Heart right ventricle (tissue), 16 donors: ENCODE data around the gene RPS6KA2. TPM values are rescaled to one million over a fixed set of nuclear protein-coding genes. Genes with fewer than 3 reads are reported as not detected.

ENCODE experiments used
- ATAC-seq, 8 donors: fragments of 200-7000 bp; cut with Tn5 transposase; one replicate each; pipeline ENCODE4 v1.9.1; 2020; ENCODE audit warnings: mild to moderate bottlenecking in 8 of 8, moderate library complexity in 8 of 8, moderate number of reproducible peaks in 1 of 8
- DNase-seq, 2 donors: peaks; one replicate each; pipeline ENCODE4 v3.0.0-alpha.2; 2020
- H3K27ac ChIP-seq, 10 donors: fragments of 200-600 bp; sonication (generic) in 2 of 10; one replicate each; pipeline versions ENCODE4 v1.5.0 to v1.8.0; 2020 to 2022; ENCODE audit warnings: mild to moderate bottlenecking in 3 of 10
- H3K27me3 ChIP-seq, 7 donors: fragments of 200-600 bp; one replicate each; pipeline ENCODE4 v1.8.0; 2021 to 2022; ENCODE audit warnings: mild to moderate bottlenecking in 2 of 7
- H3K36me3 ChIP-seq, 9 donors: fragments of 200-600 bp; sonication (generic) in 1 of 9; one replicate each; pipeline versions ENCODE4 v1.5.0 to v1.8.0; 2020 to 2022; ENCODE audit warnings: mild to moderate bottlenecking in 2 of 9
- H3K4me1 ChIP-seq, 9 donors: fragments of 200-600 bp; sonication (generic) in 1 of 9; one replicate each; pipeline versions ENCODE4 v1.5.0 to v1.8.0; 2020 to 2022; ENCODE audit warnings: mild to moderate bottlenecking in 4 of 9
- H3K4me3 ChIP-seq, 10 donors: fragments of 200-600 bp; sonication (generic) in 2 of 10; one replicate each; pipeline versions ENCODE4 v1.5.0 to v1.8.0; 2020 to 2022; ENCODE audit warnings: mild to moderate bottlenecking in 7 of 10, moderate library complexity in 2 of 10
- H3K9me3 ChIP-seq, 11 donors: fragments of 200-600 bp in 10 of 11; sonication (generic) in 2 of 11; one replicate each; pipeline versions ENCODE4 v1.5.0 to v1.8.0; 2013 to 2022; ENCODE audit warnings: mild to moderate bottlenecking in 2 of 11, control low read depth in 1 of 11, moderate library complexity in 1 of 11
- WGBS, 2 donors: extraction: QIAGEN DNeasy Blood & Tissue Kit; methylation state at CpG; one replicate each; pipeline ENCODE4 v1.1.7; 2013; ENCODE audit warnings: inconsistent platforms in 1 of 2; 5-methylcytosine and 5-hydroxymethylcytosine counted together
- intact Hi-C, 10 donors: fragments of 100-400 bp; cut with DNase I; formaldehyde crosslinking; loops; one replicate each; pipeline versions ENCODE4 v1.11.1 to v1.14.2; 2022
- polyA plus RNA-seq, 2 donors: library from polyadenylated mRNA; stranded (reverse); fragments of 200-250 nt; gene quantifications; one replicate each; pipeline ENCODE4 v1.2.3, GENCODE V29; 2013
- total RNA-seq, 10 donors: library from RNA; stranded (reverse); fragmentation: NEBNext Ultra II Directional in 3 of 10; extraction: Animal tissue kit (Norgen Biotek cat#: 25700) in 3 of 10; gene quantifications; one replicate each; pipeline versions ENCODE4 v1.2.1 to v1.2.4, GENCODE V29; 2021 to 2023
- TF ChIP-seq, protein P1 (sequence below), 9 donors: fragments of 200-600 bp; sonication (generic) in 2 of 9; IDR thresholded peaks; one replicate each; pipeline versions ENCODE4 v1.5.0 to v1.8.0; 2021 to 2022; ENCODE audit warnings: antibody characterized with exemption in 9 of 9, mild to moderate bottlenecking in 5 of 9, moderate library complexity in 1 of 9
- donor health status: Arrhythmogenic right ventricular cardiomyopathy.
- donor health status: ischemic (EF 13 %, LVEDD 7.1; RV severe dilation, severe dysfunction).
- donor health status: healthy with polysubstance abuse.
- donor health status: DM: no; HTN: yes; CAD: no.
- donor health status: DM: no; HTN: no; CAD: no.
- donor health status: ischemic (EF 25% LVEDD 6.9; RV normal size, moderate dysfunction).
- donor health status: ischemic (EF 25% LVEDD 5.7; RV mildly dilated, moderate dysfunction).
- donor health status: healthy.
- donor health status: DM: yes; HTN: yes; CAD: no.
- donor health status: Ischemic cardiomyopathy.
- donor health status: ischemic (EF 35%, LVEDD 5.7; RV mildly dilated, moderate dysfunction).
- donor health status: nonischemic (EF 11% LVEDD 7.7; RV severe dilation, severe dysfunction).
- donor health status: DM: yes; HTN: yes; CAD: no.
- donor health status: PGD.
- donor health status: ischemic (EF 29% LVEDD 5.4; RV normal size, mild dysfunction).
- donor health status: nonischemic (EF 23%, LVEDD 6.1; RV moderate dilation, normal function).

RPS6KA2 gene
- total and polyA plus RNA-seq, 12 donors, result 20.3 to 91.4 (median 73.7) TPM

DNA sequence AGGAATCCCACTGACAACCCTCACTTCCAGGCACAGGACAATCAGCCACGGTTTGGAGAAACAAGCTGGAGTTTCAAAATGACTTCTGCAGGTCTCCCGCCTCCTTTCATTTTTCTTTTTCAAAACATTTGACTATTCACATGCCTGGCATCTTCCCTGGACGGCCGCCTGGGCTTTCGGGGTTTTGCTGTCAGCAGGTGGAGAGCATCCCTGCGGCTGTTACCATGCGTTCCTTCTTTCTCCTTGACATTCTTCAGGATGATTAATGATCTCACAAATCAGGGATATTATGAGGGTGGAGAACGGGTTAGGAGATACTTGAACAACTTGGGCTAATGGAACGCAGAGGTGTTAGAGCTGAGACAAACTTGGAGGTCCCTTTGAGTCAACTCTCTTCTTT lies 101.5 kb downstream of the RPS6KA2 start:
- H3K36me3 ChIP-seq, result peaks cover 0 to 65% (median 13%) of the 10 kb centered on the region in 9 donors
- H3K27me3 ChIP-seq, result no peaks in the 10 kb centered on the region
- DNase-seq (no peak), ATAC-seq (no peak)
- H3K9me3 ChIP-seq, result no peaks in the 10 kb centered on the region
- H3K4me3 ChIP-seq, result no peak overlapping the region
- no peaks in the 10 kb centered on the region for H3K4me1 ChIP-seq
- no peak overlapping the region for H3K27ac ChIP-seq
- intact Hi-C loops, result no loop called here
- 89 to 90% methylated on average over 9 of the region's 9 CpGs for WGBS, 2 donors
- TF ChIP-seq, protein P1, sequence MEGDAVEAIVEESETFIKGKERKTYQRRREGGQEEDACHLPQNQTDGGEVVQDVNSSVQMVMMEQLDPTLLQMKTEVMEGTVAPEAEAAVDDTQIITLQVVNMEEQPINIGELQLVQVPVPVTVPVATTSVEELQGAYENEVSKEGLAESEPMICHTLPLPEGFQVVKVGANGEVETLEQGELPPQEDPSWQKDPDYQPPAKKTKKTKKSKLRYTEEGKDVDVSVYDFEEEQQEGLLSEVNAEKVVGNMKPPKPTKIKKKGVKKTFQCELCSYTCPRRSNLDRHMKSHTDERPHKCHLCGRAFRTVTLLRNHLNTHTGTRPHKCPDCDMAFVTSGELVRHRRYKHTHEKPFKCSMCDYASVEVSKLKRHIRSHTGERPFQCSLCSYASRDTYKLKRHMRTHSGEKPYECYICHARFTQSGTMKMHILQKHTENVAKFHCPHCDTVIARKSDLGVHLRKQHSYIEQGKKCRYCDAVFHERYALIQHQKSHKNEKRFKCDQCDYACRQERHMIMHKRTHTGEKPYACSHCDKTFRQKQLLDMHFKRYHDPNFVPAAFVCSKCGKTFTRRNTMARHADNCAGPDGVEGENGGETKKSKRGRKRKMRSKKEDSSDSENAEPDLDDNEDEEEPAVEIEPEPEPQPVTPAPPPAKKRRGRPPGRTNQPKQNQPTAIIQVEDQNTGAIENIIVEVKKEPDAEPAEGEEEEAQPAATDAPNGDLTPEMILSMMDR (IDR thresholded peaks at IDR 0.05), result no peak

DNA sequence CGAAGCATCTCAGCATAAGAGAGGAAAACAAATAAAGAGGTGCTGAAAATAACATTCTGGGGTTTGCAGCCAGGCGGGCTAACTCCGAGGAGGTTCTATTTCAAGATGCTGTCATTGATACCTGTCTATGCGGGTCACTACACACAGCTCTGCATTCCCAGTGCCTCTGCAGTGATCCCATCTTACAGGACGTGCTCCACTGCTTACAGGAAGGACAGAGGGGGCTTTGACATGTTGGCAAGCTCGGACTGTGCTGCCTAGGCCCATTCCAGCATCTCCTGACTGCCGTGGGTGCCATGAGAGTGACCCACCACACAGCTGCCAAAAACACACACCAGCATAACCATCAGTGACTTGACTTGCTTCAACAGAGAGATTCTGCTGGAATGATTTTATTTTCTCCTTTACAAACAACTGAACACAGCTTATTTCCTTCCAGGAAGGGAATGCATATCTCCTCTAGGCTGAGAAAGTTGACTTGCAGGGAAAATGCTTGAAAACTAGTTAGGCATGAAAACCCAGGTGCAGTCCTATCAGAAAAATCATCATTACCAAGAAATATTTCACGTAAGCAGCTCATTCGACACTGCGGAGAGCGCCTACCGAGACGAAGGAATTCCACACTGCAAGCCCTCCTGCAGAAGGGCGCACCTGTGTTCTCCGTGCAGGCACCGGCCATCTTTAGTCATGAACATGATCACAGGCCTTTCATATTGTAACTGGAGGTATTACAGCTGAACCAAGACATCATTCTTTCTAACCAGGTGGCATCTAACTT lies 103.1 kb downstream of the RPS6KA2 start:
- Histone ChIP-seq H3K9me3 (no peaks in the 10 kb centered on the region), H3K36me3 (peaks cover 0 to 49% (median 5%) of the 10 kb centered on the region in 9 donors), H3K27me3 (no peaks in the 10 kb centered on the region), H3K27ac (no peak overlapping the region), H3K4me1 (no peaks in the 10 kb centered on the region), H3K4me3 (no peak overlapping the region)
- intact Hi-C loops, result no loop called here
- TF ChIP-seq, protein P1 (IDR thresholded peaks at IDR 0.05), result no peak
- ATAC-seq (no peak), DNase-seq (no peak)
- WGBS, 2 donors, result 87 to 88% methylated on average over 16 of the region's 16 CpGs

DNA sequence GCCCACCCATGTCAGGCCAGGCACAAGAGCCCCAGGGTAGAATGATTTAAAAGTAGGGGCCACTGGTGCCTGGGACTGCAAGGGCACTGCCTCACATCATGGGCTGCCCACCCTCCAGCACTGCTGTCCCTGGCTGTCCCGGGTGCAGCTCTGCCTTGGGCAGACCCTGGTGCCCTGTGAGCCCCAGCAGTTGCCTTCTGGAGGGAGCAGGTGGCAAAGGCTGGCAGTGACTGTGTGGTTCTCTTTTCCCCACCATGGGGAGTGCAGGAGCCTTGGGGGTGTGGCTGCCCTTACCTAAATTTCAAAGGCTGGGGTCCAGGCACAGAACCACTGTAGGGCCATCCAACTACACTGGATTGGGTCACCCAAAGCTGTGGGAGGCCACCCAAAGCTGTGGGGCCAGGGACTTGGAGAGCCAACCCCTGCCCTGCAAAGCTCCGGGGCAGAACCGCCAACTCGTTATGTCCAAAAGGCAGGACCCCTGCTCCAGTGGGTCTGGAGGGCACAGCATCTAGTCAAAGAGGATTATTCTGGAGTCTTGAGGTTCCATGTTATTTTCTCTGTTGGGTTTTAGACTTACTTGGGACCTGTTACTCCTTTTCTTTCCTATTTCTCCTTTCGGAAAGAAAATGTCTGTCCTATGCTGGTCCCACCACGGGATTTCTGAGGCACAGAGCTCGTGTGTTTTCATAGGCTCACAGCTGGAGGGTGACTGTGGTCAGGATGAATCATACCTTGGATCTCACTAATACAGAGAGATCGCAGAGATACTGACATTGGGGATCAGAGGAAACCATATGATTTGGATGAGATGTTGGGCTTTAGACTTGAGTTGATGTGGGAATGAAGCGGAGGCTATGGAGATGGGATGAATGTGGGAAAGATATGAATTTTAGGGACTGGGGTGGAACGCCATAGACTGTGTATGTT lies 105.9 kb downstream of the RPS6KA2 start:
- intact Hi-C loops, result no loop called here
- ATAC-seq, result no peak
- Histone ChIP-seq H3K27me3 (no peaks in the 10 kb centered on the region), H3K9me3 (peaks cover 0 to 6% (median 0%) of the 10 kb centered on the region in 11 donors), H3K4me3 (no peak overlapping the region), H3K36me3 (peaks cover 0 to 41% (median 3%) of the 10 kb centered on the region in 9 donors), H3K27ac (no peak overlapping the region), H3K4me1 (peaks cover 0 to 4% (median 0%) of the 10 kb centered on the region in 9 donors)
- WGBS, 2 donors, result 93 to 99% methylated on average over 10 of the region's 10 CpGs
- TF ChIP-seq, protein P1 (IDR thresholded peaks at IDR 0.05), result no peak
- DNase-seq, result no peak

DNA sequence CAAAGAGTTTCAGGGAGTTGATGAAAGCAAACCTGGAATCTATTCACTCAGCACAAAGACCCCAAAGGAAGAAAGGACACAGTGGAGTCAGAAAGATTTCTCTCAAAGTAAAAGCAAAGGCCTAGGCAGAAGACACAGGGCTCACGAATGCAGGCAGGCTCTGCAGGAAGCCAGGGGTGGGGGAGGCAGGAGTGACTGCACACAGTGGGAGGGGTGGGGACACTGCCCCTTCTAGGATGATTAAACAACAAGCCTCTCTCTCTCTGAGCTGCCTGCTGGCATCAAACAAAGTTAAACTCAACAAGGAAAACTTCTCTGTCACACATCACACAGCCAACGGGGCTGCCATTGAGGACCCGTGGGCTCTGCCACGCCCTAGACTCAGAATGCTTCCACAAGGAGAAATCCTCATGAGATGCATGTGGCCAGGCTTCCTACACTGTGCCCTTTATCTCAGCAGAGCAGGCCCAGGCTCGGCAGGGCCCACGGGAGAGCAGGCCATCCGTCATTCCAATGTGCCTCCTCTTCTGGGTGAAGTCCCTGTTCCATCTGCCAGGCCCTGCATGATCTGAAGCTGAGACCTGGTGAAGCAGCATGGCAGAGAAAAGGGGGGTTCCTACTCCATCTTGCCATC lies 110.7 kb downstream of the RPS6KA2 start:
- intact Hi-C loops, result no loop called here
- H3K36me3 ChIP-seq, result peaks cover 0 to 30% (median 4%) of the 10 kb centered on the region in 9 donors
- H3K27ac ChIP-seq, result no peak overlapping the region
- H3K27me3 ChIP-seq, result no peaks in the 10 kb centered on the region
- no peak overlapping the region for H3K4me3 ChIP-seq
- DNase-seq, result no peak
- TF ChIP-seq, protein P1 (IDR thresholded peaks at IDR 0.05), result no peak
- 79 to 84% methylated on average over 7 of the region's 7 CpGs for WGBS, 2 donors
- ATAC-seq, result no peak
- H3K9me3 ChIP-seq, result peaks cover 0 to 6% (median 0%) of the 10 kb centered on the region in 11 donors
- peaks cover 0 to 9% (median 0%) of the 10 kb centered on the region in 9 donors for H3K4me1 ChIP-seq
